Endothelial cell of umbilical vein (primary cell): ENCODE measurements around the gene CD58. TPM values are rescaled to one million over a fixed set of nuclear protein-coding genes. Genes with fewer than 3 reads are reported as not detected.

Experiments used
- BruUV-seq: library from RNA; stranded (reverse); fragments of 400-500 nt; replicated peaks from 2 replicates; lab custom pipeline; 2021; lab: Mats Ljungman, UMichigan
- CTCF ChIA-PET: fragments of 300-600, 350-600 bp; sonication (Branson Sonifier 250); formaldehyde crosslinking; loops from one replicate; lab custom pipeline; 2021; ENCODE audit warnings: antibody characterized with exemption, inconsistent platforms; lab: Charles Lee
- POLR2A ChIA-PET: fragments of 300-600, 350-600 bp; sonication (Branson Sonifier 250); formaldehyde crosslinking; loops from one replicate; lab custom pipeline; 2021; ENCODE audit warnings: antibody characterized with exemption, inconsistent platforms; lab: Charles Lee
- DNase-seq: peaks from one replicate; pipeline ENCODE4 v3.0.0-alpha.2; 2011; ENCODE audit warnings: low read depth, low spot score
- FAIRE-seq: peaks from 2 replicates; lab custom pipeline; 2011; peaks lifted over from hg19 to GRCh38; lab: Jason Lieb, UNC
- H2AFZ ChIP-seq: 2 replicates; pipeline ENCODE4 v1.6.0; 2012; ENCODE audit warnings: low read depth, low read length, control low read depth, inconsistent platforms
- H3K27ac ChIP-seq: 2 replicates; pipeline ENCODE4 v1.5.1; 2011; ENCODE audit warnings: low read depth, mild to moderate bottlenecking, control low read depth, low read length, moderate library complexity; ENCODE audit not compliant: insufficient read depth
- H3K27me3 ChIP-seq, 2 experiments: 2 replicates each; pipeline versions ENCODE4 v1.6.0 to v1.6.1; 2011; ENCODE audit warnings: low read length in 2 of 2, mixed read lengths in 1 of 2; ENCODE audit not compliant: control insufficient read depth in 2 of 2, insufficient read depth in 2 of 2
- H3K36me3 ChIP-seq, 2 experiments: 2 replicates in 1 of 2; 3 replicates in 1 of 2; pipeline ENCODE4 v1.5.1; 2011; ENCODE audit warnings: low read length in 2 of 2, mild to moderate bottlenecking in 1 of 2, moderate library complexity in 1 of 2; ENCODE audit not compliant: control insufficient read depth in 2 of 2, insufficient read depth in 2 of 2; ENCODE audit errors: extremely low read depth in 1 of 2
- H3K4me1 ChIP-seq: 3 replicates; pipeline ENCODE4 v1.5.1; 2011; ENCODE audit warnings: mild to moderate bottlenecking, low read length; ENCODE audit not compliant: control insufficient read depth, insufficient read depth; ENCODE audit errors: extremely low read depth
- H3K4me2 ChIP-seq: 2 replicates; pipeline ENCODE4 v1.6.1; 2011; ENCODE audit warnings: low read length, control low read depth, mixed read lengths; ENCODE audit not compliant: insufficient read depth
- H3K4me3 ChIP-seq, 3 experiments: fragments of 200-600 bp in 1 of 3; sonication (generic), shearing (Covaris generic) in 1 of 3; replicated peaks in 1 of 3; 2 replicates each; pipeline ENCODE4 v1.5.1; 2011 to 2016; ENCODE audit warnings: control low read depth in 3 of 3, low read length in 3 of 3, mild to moderate bottlenecking in 2 of 3, inconsistent platforms in 1 of 3, low read depth in 1 of 3, moderate library complexity in 1 of 3; ENCODE audit not compliant: insufficient read depth in 1 of 3
- H3K79me2 ChIP-seq: 2 replicates; pipeline ENCODE4 v1.6.0; 2012; ENCODE audit warnings: low read length, inconsistent platforms; ENCODE audit not compliant: control insufficient read depth, insufficient read depth
- H3K9ac ChIP-seq: replicated peaks from 2 replicates; pipeline ENCODE3; 2011; ENCODE audit warnings: low read length, control low read depth; ENCODE audit not compliant: insufficient read depth; ENCODE audit errors: extremely low read depth
- H3K9me1 ChIP-seq: replicated peaks from 3 replicates; pipeline ENCODE4 v1.6.0; 2011; ENCODE audit warnings: mild to moderate bottlenecking, low read length; ENCODE audit not compliant: control insufficient read depth, insufficient read depth; ENCODE audit errors: extremely low read depth
- H3K9me3 ChIP-seq: replicated peaks from 2 replicates; pipeline ENCODE4 v1.5.1; 2012; ENCODE audit warnings: low read length, inconsistent platforms; ENCODE audit not compliant: control insufficient read depth, insufficient read depth
- H4K20me1 ChIP-seq: replicated peaks from 2 replicates; pipeline ENCODE3; 2011; ENCODE audit warnings: mild to moderate bottlenecking, low read length; ENCODE audit not compliant: control insufficient read depth, insufficient read depth; ENCODE audit errors: extremely low read depth
- EZH2 ChIP-seq: IDR thresholded peaks from 2 replicates; pipeline ENCODE4 v1.6.1; 2012; ENCODE audit warnings: borderline replicate concordance, low read depth, mild to moderate bottlenecking, moderate library complexity, low read length, inconsistent platforms; ENCODE audit not compliant: severe bottlenecking
- FOS ChIP-seq: IDR thresholded peaks from 2 replicates; pipeline ENCODE4 v1.6.1; 2011; ENCODE audit warnings: mild to moderate bottlenecking, low read length, moderate library complexity, borderline replicate concordance; ENCODE audit not compliant: insufficient read depth
- GATA2 ChIP-seq: IDR thresholded peaks from 2 replicates; pipeline ENCODE4 v1.7.0; 2011; ENCODE audit warnings: low read depth, mild to moderate bottlenecking, moderate library complexity, mixed read lengths, low read length; ENCODE audit not compliant: insufficient read length, insufficient read depth
- JUN ChIP-seq: IDR thresholded peaks from 2 replicates; pipeline ENCODE4 v1.6.1; 2011; ENCODE audit warnings: borderline replicate concordance, low read depth; ENCODE audit not compliant: insufficient read length, insufficient read depth
- POLR2A ChIP-seq: IDR thresholded peaks from 2 replicates; pipeline ENCODE4 v1.6.1; 2012; ENCODE audit warnings: low read depth, mild to moderate bottlenecking, control low read depth, low read length
- dilution Hi-C: fragments of 300-500 bp; cut with MboI; formaldehyde crosslinking; loops from one replicate; pipeline ENCODE4 v1.15.0; 2019; ENCODE audit warnings: low sequenced_read_pairs; ENCODE audit not compliant: extremely low pct_ligation_motif_present
- intact Hi-C: fragments of 100-400 bp; cut with micrococcal nuclease; formaldehyde crosslinking; loops from one replicate; pipeline ENCODE4 v1.10.0; 2022
- polyA plus RNA-seq, 4 experiments: library from polyadenylated mRNA; depleted of rRNA in 3 of 4; stranded (reverse) in 3 of 4; unstranded in 1 of 4; fragments of >200 nt; gene quantifications; 2 replicates each; pipeline versions ENCODE4 v1.2.1 to v1.2.3, GENCODE V29; 2011 to 2012; ENCODE audit warnings: missing spikeins in 1 of 4
- total RNA-seq: library from RNA; stranded (reverse); gene quantifications from 2 replicates; pipeline ENCODE4 v1.2.3, GENCODE V29; 2021
- TF ChIP-seq, protein P1 (sequence below): IDR thresholded peaks from 2 replicates; pipeline ENCODE4 v1.6.1; 2011; ENCODE audit not compliant: insufficient read depth, insufficient read length
- TF ChIP-seq, protein P2 (sequence below), 2 donors: IDR thresholded peaks; 1 replicate in 1 of 2; 2 replicates in 1 of 2; pipeline ENCODE4 v1.5.1; 2011; ENCODE audit warnings: low read length in 2 of 2, mild to moderate bottlenecking in 2 of 2, moderate library complexity in 2 of 2, control low read depth in 1 of 2, inconsistent platforms in 1 of 2, low read depth in 1 of 2; ENCODE audit not compliant: insufficient read depth in 1 of 2; ENCODE audit errors: extremely low read depth in 1 of 2

CD58 gene
- total and polyA plus RNA-seq, 2 donors (not counting 3 experiments of a cell fraction or from before 2014, with no cell fraction given) = 9.8 to 12.7 TPM

DNA sequence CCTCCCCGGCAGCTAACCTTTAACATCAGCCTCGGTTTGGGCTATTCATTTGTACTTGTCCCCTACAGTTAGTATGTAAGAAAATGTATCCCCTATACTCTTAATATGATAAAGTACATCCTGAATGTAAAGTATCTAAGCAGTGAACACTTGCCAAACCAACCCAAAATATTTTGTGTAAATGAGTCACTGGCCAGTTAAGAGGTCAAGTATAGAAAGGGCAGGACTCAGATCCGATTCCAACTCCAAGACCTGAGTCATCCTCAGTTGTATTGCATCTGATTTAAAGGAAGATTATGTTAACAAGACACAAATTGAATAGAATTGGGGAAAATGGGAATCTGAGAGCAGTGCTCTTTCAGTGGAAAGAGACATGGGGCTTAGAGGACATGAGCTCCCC, 84.4 kb downstream of the CD58 start:
- CTCF ChIA-PET = interaction anchor here (1.1 to 8.2 kb wide), 30 partner anchors 12 to 679 kb away, joined by 3 to 427 read pairs (median 11); partner anchors contain the start of gene ATP1A1
- no peaks in the 10 kb centered on the region for H3K9me3 ChIP-seq
- no peak overlapping the region for H3K27ac ChIP-seq
- DNase-seq (peak; percentile 50), FAIRE-seq (no peak)
- no peak overlapping the region for H3K4me3 ChIP-seq
- POLR2A ChIA-PET = interaction anchor here (1.5 kb wide), 1 partner anchor 338 kb away, joined by 3 read pairs; no protein-coding TSS in a partner anchor
- dilution Hi-C loops (loop anchor here (25.0 kb wide), 1 partner anchor 99 kb away; no protein-coding TSS in a partner anchor), intact Hi-C loops (no loop called here)
- H3K27me3 ChIP-seq = no peaks in the 10 kb centered on the region
- H3K79me2 ChIP-seq = no peaks in the 10 kb centered on the region
- H3K36me3 ChIP-seq = no peaks in the 10 kb centered on the region
- BruUV-seq = no TSS peak
- peaks cover 36% of the 10 kb centered on the region for H3K4me1 ChIP-seq
- TF ChIP-seq FOS (peak; percentile 88), EZH2 (no peak), GATA2 (peak; percentile 84), POLR2A (no peak), JUN (peak; percentile 63)
- TF ChIP-seq, protein P1, sequence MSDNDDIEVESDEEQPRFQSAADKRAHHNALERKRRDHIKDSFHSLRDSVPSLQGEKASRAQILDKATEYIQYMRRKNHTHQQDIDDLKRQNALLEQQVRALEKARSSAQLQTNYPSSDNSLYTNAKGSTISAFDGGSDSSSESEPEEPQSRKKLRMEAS = no peak
- TF ChIP-seq, protein P2, sequence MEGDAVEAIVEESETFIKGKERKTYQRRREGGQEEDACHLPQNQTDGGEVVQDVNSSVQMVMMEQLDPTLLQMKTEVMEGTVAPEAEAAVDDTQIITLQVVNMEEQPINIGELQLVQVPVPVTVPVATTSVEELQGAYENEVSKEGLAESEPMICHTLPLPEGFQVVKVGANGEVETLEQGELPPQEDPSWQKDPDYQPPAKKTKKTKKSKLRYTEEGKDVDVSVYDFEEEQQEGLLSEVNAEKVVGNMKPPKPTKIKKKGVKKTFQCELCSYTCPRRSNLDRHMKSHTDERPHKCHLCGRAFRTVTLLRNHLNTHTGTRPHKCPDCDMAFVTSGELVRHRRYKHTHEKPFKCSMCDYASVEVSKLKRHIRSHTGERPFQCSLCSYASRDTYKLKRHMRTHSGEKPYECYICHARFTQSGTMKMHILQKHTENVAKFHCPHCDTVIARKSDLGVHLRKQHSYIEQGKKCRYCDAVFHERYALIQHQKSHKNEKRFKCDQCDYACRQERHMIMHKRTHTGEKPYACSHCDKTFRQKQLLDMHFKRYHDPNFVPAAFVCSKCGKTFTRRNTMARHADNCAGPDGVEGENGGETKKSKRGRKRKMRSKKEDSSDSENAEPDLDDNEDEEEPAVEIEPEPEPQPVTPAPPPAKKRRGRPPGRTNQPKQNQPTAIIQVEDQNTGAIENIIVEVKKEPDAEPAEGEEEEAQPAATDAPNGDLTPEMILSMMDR (IDR thresholded peaks at IDR 0.05; ENCODE audit: extremely low read depth in 1 of 2, insufficient read depth in 1 of 2, low read depth in 1 of 2, low read length in 2 of 2) = no peak
- H3K9me1 ChIP-seq = no peaks in the 10 kb centered on the region
- H4K20me1 ChIP-seq = no peaks in the 10 kb centered on the region
- H3K9ac ChIP-seq = no peak overlapping the region
- H2AFZ ChIP-seq = no peak overlapping the region
- peak overlapping the region; percentile 33 for H3K4me2 ChIP-seq
